GM12874 (cell line): ENCODE data around the gene AAMP.

ENCODE experiments used
- TF ChIP-seq, protein P1 (sequence below): IDR thresholded peaks from 2 replicates; pipeline ENCODE4 v1.5.1; 2011; ENCODE audit warnings: low read depth, mild to moderate bottlenecking, control low read depth, low read length, moderate library complexity; ENCODE audit not compliant: insufficient read depth

AAMP gene

DNA sequence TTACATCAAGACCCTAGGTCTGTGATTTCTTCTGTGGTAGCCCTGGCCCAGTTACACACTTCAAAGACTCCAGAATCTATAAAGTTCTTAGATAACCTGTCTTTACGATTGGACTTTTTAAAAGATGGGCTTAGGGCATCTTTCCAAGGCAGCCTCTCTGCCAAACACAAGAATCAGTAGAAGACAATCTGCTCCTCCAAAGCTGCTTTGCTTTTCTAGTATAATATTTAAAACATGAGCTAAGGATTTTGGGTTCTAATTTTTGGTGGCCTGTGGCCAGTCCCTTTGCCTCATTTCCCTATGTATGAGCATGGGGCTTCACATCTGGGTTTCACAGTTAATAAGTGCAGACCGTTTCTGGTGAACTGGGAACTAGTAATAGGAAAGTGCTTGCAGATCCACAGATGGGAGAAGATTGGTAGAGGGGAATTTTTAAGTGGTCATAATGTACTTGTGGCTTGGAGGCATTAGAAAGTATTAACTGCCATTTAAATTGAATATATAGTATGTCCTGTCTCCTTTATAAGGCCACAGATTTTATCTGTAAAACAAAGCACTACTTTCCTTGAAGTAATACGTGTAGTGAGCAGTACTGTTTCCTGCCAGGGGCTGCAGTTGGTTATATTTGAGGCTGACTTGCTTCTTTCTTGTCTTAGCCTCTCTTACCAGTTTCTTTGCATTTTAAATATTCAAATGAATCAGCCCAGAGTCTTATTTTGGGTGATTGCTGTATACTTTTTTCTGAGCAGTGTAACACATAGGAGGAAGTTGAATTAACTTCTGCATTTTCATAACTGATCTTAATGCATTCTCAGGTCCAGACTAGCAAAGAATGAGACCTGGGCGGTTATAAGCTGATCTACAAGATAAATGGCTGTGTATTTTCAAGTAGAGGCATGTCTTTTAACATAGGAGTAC, 51.4 kb downstream of the AAMP start:
- TF ChIP-seq, protein P1, sequence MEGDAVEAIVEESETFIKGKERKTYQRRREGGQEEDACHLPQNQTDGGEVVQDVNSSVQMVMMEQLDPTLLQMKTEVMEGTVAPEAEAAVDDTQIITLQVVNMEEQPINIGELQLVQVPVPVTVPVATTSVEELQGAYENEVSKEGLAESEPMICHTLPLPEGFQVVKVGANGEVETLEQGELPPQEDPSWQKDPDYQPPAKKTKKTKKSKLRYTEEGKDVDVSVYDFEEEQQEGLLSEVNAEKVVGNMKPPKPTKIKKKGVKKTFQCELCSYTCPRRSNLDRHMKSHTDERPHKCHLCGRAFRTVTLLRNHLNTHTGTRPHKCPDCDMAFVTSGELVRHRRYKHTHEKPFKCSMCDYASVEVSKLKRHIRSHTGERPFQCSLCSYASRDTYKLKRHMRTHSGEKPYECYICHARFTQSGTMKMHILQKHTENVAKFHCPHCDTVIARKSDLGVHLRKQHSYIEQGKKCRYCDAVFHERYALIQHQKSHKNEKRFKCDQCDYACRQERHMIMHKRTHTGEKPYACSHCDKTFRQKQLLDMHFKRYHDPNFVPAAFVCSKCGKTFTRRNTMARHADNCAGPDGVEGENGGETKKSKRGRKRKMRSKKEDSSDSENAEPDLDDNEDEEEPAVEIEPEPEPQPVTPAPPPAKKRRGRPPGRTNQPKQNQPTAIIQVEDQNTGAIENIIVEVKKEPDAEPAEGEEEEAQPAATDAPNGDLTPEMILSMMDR: no peak

DNA sequence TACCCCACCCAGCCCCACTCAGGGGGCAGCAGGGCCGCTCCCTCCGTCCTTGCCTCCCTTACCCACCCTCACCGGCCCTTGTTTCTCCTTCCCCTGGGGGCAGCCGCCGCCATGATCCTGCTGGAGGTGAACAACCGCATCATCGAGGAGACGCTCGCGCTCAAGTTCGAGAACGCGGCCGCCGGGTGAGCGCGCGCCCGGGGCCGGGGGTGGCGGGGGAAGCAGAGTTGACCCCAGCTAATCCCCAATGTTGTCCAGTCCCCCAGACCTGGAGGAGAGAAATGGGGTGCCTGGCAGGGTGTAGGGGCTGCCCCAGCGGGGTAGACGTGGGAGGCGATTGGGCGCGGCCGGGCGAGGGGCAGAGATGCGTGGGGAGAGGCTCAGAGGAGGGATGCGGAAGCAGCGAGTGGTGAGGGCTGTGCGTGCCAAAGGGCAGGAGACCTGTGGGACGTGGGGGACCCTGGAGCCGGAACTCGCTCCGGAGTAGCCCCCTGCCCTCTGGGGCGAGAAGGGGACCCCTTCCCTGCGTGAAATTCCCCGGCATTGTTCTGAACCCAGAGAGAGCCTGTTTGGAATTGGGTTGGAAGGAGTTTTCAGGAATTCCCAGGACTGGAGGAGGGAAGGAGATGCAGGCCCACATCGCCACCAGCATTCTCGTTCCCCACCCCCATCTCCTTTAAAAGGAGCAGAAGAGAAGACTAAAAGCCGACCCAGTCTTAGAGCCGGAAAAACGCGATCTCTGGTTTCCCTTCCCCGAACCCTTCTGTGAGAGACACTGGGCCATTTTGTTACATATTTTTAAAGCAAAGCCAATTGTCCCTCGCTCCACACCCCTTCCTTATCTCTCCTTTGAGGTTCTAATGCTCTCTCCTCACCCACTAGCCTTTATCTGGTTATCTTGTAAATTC, 52.3 kb downstream of the AAMP start:
- TF ChIP-seq, protein P1: no peak

DNA sequence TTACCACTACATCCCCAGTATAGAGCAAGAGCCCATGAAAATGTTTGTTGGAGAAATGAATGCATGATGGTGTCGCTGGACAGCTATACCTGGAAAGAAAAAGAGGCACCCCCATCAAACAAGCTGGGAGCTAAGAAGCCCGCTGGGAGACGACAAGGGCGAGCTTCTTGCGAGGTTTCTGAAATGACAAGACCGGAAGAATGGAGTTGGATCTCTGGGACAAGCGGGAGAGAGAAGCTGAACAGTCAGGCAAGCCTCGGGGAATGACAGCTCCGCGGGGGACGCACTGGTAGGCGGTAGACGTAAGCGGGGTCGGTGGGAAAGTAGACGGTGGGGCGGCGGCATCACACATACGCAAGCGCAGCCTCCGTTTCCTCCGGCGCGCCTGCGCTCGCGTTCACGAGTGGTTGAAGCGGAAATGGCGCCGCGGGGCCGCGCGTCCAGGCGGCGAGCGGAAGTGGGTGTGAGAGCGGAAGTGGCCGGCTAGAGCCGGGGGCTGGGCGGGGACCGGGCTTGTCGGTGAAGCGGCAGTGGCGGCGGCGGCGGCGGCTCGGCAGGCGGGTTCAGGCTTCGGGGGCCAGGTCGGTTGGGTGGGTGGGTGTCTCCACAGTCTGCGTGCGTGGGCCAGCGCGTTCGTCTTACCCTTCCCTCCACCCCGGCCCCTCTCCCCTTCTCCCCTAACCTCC, 53.1 kb downstream of the AAMP start, which contains the start of gene ARPC2:
ARPC2 (plus strand) TSS at position 516 of the 686 bp plus-strand sequence. CDS start 282 bp downstream, outside the sequence.
- TF ChIP-seq, protein P1: no peak

DNA sequence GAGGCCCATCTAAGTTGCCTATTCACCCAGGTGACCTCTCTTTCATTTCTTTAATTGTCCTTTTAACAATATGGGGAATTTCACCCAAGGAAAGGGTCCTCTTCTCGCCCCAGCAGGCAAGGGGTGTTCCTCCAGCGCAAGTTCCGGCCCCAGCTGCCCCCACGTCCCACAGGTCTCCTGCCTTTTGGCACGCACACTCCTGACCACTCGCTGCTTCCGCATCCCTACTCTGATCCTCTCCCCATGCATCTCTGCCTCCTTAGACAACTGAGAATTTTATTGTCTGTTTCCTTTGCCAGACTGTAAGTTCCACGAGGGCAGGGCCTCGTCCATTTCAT, 53.6 kb downstream of the AAMP start:
- TF ChIP-seq, protein P1: no peak
